GM10248 (cell line): ENCODE results near the gene SLC30A5.
"Not testable (repeated sequence)": the region's sequence is repeated elsewhere in the genome, so short reads cannot be mapped to it uniquely, and the experiment has no call there.

ENCODE experiments used
- CTCF ChIA-PET: fragments of 300-600 bp; sonication (Branson Sonifier 250); formaldehyde crosslinking; extraction: SDS; loops from one replicate; lab custom pipeline; 2021; ENCODE audit warnings: antibody characterized with exemption; lab: Yijun Ruan, JAX
- POLR2A ChIA-PET: fragments of 350-650 bp; sonication (Branson Sonifier 250); formaldehyde crosslinking; extraction: SDS; loops from one replicate; lab custom pipeline; 2020; ENCODE audit warnings: antibody characterized with exemption; lab: Yijun Ruan, JAX
- DNase-seq: peaks from one replicate; pipeline ENCODE4 v3.0.0; 2012; ENCODE audit errors: extremely low spot score
- CTCF ChIP-seq: IDR thresholded peaks from 2 replicates; pipeline ENCODE4 v1.5.1; 2012; ENCODE audit warnings: mild to moderate bottlenecking, low read depth; ENCODE audit errors: extremely low read depth, missing control alignments, control extremely low read depth

Gene SLC30A5

GRCh38 chr5:69138766-69139165 lies 45.0 kb downstream of the SLC30A5 start:
- ChIA-PET CTCF (interaction anchor here (1.2 kb wide), 1 partner anchor 45 kb away, joined by 4 read pairs; the partner anchor contains the start of gene SLC30A5), POLR2A (no interaction called here)
- no peak for DNase-seq
- TF ChIP-seq CTCF, result no peak

- DNase-seq, POLR2A ChIA-PET: not testable (repeated sequence)
- CTCF ChIA-PET, result interaction anchor here (1.2 kb wide), 1 partner anchor 47 kb away, joined by 4 read pairs; the partner anchor contains the start of gene SLC30A5
Measured at GRCh38 chr5:69140239-69140638, 46.4 kb downstream of the SLC30A5 start.

GRCh38 chr5:69140827-69141226 lies 47.0 kb downstream of the SLC30A5 start:
- ChIA-PET CTCF (interaction anchor here (0.9 kb wide), 1 partner anchor 47 kb away, joined by 3 read pairs; the partner anchor contains the start of gene SLC30A5), POLR2A (no interaction called here)
- DNase-seq, result no peak
- no peak for TF ChIP-seq CTCF

GRCh38 chr5:69148576-69148975 lies 54.8 kb downstream of the SLC30A5 start:
- DNase-seq, POLR2A ChIA-PET, CTCF ChIA-PET: not testable (repeated sequence)

GRCh38 chr5:69148981-69149675 lies 55.3 kb downstream of the SLC30A5 start:
- DNase-seq, result no peak
- ChIA-PET CTCF (no interaction called here), POLR2A (no interaction called here)
- no peak for TF ChIP-seq CTCF

GRCh38 chr5:69149676-69150010 lies 55.8 kb downstream of the SLC30A5 start:
- no peak for TF ChIP-seq CTCF
- no peak for DNase-seq
- ChIA-PET CTCF (no interaction called here), POLR2A (no interaction called here)

GRCh38 chr5:69152731-69153130 lies 58.9 kb downstream of the SLC30A5 start:
- ChIA-PET CTCF (no interaction called here), POLR2A (no interaction called here)
- TF ChIP-seq CTCF, result no peak
- no peak for DNase-seq
